ENCODE data around the gene DPP10. TPM values are rescaled to one million over a fixed set of nuclear protein-coding genes. Genes with fewer than 3 reads are reported as not detected.

DPP10 gene
- total RNA-seq, 2 experiments from 2014 or later, result not detected

DNA sequence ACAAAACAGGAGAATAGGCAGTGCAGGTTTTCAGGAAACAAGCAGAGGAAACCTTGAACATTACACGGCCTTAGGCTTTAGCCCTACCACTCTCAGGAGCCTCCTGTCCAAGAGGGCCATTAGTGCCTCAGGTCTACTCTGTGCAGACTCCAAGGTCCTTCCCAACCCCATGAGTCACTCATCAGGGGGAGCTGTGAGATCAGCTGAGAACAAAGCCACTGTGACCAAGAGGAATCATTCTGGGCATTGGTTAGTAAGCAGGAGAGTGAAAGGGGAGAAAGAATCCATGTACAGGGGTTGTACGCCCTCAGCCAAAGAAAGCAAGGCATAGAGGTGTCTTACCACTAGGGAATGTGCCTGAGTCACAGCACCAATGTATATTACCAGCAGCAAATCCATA lies 680.3 kb downstream of the DPP10 start:
- CTCF ChIA-PET, result no interaction called here
- TF ChIP-seq, protein P1, sequence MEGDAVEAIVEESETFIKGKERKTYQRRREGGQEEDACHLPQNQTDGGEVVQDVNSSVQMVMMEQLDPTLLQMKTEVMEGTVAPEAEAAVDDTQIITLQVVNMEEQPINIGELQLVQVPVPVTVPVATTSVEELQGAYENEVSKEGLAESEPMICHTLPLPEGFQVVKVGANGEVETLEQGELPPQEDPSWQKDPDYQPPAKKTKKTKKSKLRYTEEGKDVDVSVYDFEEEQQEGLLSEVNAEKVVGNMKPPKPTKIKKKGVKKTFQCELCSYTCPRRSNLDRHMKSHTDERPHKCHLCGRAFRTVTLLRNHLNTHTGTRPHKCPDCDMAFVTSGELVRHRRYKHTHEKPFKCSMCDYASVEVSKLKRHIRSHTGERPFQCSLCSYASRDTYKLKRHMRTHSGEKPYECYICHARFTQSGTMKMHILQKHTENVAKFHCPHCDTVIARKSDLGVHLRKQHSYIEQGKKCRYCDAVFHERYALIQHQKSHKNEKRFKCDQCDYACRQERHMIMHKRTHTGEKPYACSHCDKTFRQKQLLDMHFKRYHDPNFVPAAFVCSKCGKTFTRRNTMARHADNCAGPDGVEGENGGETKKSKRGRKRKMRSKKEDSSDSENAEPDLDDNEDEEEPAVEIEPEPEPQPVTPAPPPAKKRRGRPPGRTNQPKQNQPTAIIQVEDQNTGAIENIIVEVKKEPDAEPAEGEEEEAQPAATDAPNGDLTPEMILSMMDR (IDR thresholded peaks at IDR 0.05), result no peak
- ATAC-seq, result no peak
- Mint-ChIP-seq H3K27me3 (no peaks in the 10 kb centered on the region), H3K9me3 (peaks cover 4% of the 10 kb centered on the region), H3K27ac (no peak overlapping the region), H3K36me3 (ENCODE audit: low read depth) (no peaks in the 10 kb centered on the region), H3K4me3 (no peak overlapping the region), H3K4me1 (ENCODE audit: low read depth) (no peaks in the 10 kb centered on the region)
- intact Hi-C loops (cut with micrococcal nuclease), result no loop called here
- POLR2A ChIA-PET, result interaction anchor here (0.6 kb wide), 1 partner anchor 981 kb away, joined by 3 read pairs; no protein-coding TSS in a partner anchor
- no peak for DNase-seq

DNA sequence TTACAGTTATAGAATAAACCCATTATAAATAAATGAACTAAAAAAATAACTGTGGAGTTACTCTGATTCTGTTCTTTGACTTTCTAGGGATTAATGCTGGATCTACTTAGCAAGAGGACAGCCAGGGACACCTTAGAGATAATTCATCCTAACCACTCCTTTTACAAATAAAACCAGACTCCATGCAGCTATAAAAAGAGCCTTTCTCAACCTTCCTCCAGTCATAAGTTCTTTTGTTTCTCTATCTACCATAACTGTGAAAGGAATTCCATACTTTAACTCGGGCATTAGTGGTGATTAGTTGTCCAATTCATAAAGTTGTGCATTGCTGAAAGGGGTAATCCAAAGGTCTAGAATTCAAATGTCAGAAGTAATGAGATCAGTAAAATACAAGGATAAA lies 682.4 kb downstream of the DPP10 start:
- CTCF ChIA-PET, result no interaction called here
- POLR2A ChIA-PET, result no interaction called here
- Mint-ChIP-seq H3K27me3 (no peaks in the 10 kb centered on the region), H3K36me3 (ENCODE audit: low read depth) (no peaks in the 10 kb centered on the region), H3K4me3 (no peak overlapping the region), H3K9me3 (peaks cover 4% of the 10 kb centered on the region), H3K4me1 (ENCODE audit: low read depth) (no peaks in the 10 kb centered on the region), H3K27ac (no peak overlapping the region)
- DNase-seq (no peak), ATAC-seq (no peak)
- intact Hi-C loops (cut with micrococcal nuclease), result no loop called here
- TF ChIP-seq, protein P1 (IDR thresholded peaks at IDR 0.05), result no peak

GRCh38 chr2:115129536-115129935 lies 687.1 kb downstream of the DPP10 start:
- CTCF ChIA-PET, result no interaction called here
- no peaks in the 10 kb centered on the region for H3K36me3 Mint-ChIP-seq (ENCODE audit: low read depth)
- peaks cover 1% of the 10 kb centered on the region for H3K9me3 Mint-ChIP-seq
- DNase-seq, result no peak
- POLR2A ChIA-PET, result no interaction called here
- no peak overlapping the region for H3K4me3 Mint-ChIP-seq
- no peak overlapping the region for H3K27ac Mint-ChIP-seq
- no peak for ATAC-seq
- no peaks in the 10 kb centered on the region for H3K27me3 Mint-ChIP-seq
- intact Hi-C loops (cut with micrococcal nuclease), result no loop called here
- no peaks in the 10 kb centered on the region for H3K4me1 Mint-ChIP-seq (ENCODE audit: low read depth)
- TF ChIP-seq, protein P1 (IDR thresholded peaks at IDR 0.05), result no peak

DNA sequence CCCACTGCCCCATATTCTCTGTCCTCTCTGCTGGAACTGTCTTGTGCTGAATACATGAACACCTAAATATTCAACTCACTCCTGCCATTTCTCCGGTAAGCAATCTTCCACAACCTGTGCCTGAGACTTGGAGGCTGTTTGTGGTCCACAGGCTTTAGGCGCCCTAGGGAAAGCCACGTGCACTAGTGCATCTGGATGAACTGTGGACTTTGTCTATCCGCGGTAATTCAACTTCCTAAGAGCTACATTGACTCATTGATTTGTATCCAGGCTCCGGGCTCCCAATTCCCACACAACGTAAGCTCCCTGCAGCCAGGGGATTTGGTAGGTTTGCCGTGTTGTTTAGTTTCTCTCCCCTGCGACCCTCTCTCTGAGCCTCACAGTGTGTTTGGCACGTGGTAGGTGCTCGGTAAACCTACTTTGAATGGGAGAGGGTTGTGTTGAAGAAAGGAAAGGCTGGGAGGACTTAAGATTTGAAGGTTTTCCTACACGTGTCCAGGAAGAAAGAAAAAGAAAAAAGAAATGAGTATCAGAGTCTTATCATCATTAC lies 718.2 kb downstream of the DPP10 start:
- ChIA-PET POLR2A (no interaction called here), CTCF (interaction anchor here (0.5 kb wide), 1 partner anchor 9 kb away, joined by 3 read pairs; no protein-coding TSS in a partner anchor)
- ATAC-seq, result no peak
- Mint-ChIP-seq H3K27me3 (peaks cover 26% of the 10 kb centered on the region), H3K4me1 (ENCODE audit: low read depth) (peaks cover 5% of the 10 kb centered on the region), H3K27ac (no peak overlapping the region), H3K36me3 (ENCODE audit: low read depth) (peaks cover 2% of the 10 kb centered on the region), H3K9me3 (peaks cover 2% of the 10 kb centered on the region), H3K4me3 (peak overlapping the region; percentile 21)
- no peak for DNase-seq
- TF ChIP-seq, protein P1 (IDR thresholded peaks at IDR 0.05), result no peak
- intact Hi-C loops (cut with micrococcal nuclease), result no loop called here

DNA sequence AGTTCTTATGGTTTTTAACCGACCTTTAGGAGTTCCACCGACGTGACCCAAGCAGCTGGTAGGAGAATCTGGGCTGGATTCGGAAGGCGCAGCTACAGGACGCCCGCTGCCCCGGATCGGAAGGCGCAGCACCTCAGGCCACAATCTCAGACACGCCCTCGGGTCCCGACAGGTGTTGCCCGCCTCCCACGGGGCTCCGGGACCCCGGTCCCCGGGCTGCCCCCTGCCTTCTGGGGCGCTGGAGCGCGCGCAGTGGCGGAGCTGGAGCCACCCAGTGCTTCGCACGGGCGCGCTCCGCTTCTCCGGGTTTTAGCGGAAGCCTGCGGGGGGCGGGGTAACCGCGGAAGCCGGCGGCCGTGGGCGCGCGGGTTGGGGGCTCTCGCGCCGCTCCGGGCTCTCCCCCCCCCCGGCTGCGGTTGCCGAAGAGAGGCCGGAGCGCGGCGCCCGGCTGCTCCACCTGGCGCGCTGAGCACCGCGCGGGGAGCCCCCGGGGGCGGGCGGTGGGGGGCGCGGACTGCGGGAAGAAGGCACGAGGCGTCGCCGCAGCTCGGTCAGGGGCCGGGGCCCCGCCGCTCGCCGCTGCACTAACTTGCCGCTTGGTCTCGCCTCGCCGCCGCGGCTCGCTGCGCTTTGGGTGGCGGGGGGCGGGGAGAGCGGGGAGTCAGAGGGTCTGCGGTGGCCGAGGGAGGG lies 718.8 kb downstream of the DPP10 start:
- Mint-ChIP-seq H3K4me1 (ENCODE audit: low read depth) (peaks cover 5% of the 10 kb centered on the region), H3K9me3 (peaks cover 2% of the 10 kb centered on the region), H3K36me3 (ENCODE audit: low read depth) (peaks cover 2% of the 10 kb centered on the region), H3K27ac (no peak overlapping the region), H3K27me3 (peaks cover 26% of the 10 kb centered on the region), H3K4me3 (peak overlapping the region; percentile 21)
- ATAC-seq, result no peak
- intact Hi-C loops (cut with micrococcal nuclease), result no loop called here
- no peak for DNase-seq
- ChIA-PET CTCF (no interaction called here), POLR2A (no interaction called here)
- TF ChIP-seq, protein P1 (IDR thresholded peaks at IDR 0.05), result no peak

Measured in activated CD8-positive, alpha-beta T cell treated with anti-CD3 and anti-CD28 coated beads for 36 hours (primary cell).